ENCODE data around the gene C20orf204.

GRCh38 chr20:64084685-64085152 lies 48.7 kb downstream of the C20orf204 start:
- TF ChIP-seq EZH2 (IDR thresholded peaks at IDR 0.05; ENCODE audit: borderline replicate concordance, low read depth, low read length, severe bottlenecking) (peak; percentile 58), MAX (IDR thresholded peaks at IDR 0.05; ENCODE audit: insufficient read depth, insufficient read length) (no peak), POLR2A (IDR thresholded peaks at IDR 0.05; ENCODE audit: low read depth, low read length) (no peak), POLR2AphosphoS5 (IDR thresholded peaks at IDR 0.05; ENCODE audit: insufficient read depth, low read depth, low read length) (no peak), GATA2 (IDR thresholded peaks at IDR 0.05; ENCODE audit: insufficient read depth, insufficient read length, low read depth, low read length) (no peak), MYC (IDR thresholded peaks at IDR 0.05; ENCODE audit: low read depth, low read length) (no peak), JUN (IDR thresholded peaks at IDR 0.05; ENCODE audit: borderline replicate concordance, insufficient read depth, insufficient read length, low read depth) (no peak), FOS (IDR thresholded peaks at IDR 0.05; ENCODE audit: borderline replicate concordance, insufficient read depth, low read length) (no peak)
- TF ChIP-seq, protein P1, sequence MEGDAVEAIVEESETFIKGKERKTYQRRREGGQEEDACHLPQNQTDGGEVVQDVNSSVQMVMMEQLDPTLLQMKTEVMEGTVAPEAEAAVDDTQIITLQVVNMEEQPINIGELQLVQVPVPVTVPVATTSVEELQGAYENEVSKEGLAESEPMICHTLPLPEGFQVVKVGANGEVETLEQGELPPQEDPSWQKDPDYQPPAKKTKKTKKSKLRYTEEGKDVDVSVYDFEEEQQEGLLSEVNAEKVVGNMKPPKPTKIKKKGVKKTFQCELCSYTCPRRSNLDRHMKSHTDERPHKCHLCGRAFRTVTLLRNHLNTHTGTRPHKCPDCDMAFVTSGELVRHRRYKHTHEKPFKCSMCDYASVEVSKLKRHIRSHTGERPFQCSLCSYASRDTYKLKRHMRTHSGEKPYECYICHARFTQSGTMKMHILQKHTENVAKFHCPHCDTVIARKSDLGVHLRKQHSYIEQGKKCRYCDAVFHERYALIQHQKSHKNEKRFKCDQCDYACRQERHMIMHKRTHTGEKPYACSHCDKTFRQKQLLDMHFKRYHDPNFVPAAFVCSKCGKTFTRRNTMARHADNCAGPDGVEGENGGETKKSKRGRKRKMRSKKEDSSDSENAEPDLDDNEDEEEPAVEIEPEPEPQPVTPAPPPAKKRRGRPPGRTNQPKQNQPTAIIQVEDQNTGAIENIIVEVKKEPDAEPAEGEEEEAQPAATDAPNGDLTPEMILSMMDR (IDR thresholded peaks at IDR 0.05; ENCODE audit: extremely low read depth in 1 of 2, insufficient read depth in 1 of 2, low read depth in 1 of 2, low read length in 2 of 2), result no peak

Data from endothelial cell of umbilical vein (primary cell).